Inflammatory macrophage (primary cell): ENCODE measurements around the gene HLCS.

Source experiments
- DNase-seq, 2 donors: peaks; one replicate each; pipeline ENCODE4 v3.0.0-alpha.2; 2020 to 2022

The HLCS gene

GRCh38 chr21:36985751-36986594 lies 19.5 kb upstream of the HLCS start:
- no peak for DNase-seq

GRCh38 chr21:36981977-36982700 lies 15.7 kb upstream of the HLCS start:
- DNase-seq = no peak

- no peak for DNase-seq
Measured at GRCh38 chr21:36981049-36981391, 14.6 kb upstream of the HLCS start.

- no peak for DNase-seq
Measured at GRCh38 chr21:36980280-36981048, 14.0 kb upstream of the HLCS start.

GRCh38 chr21:36976882-36977651 lies 10.6 kb upstream of the HLCS start:
- peak; percentile 19 to 30 for DNase-seq

GRCh38 chr21:36976228-36976861 lies 9.9 kb upstream of the HLCS start:
- peak in 1 of 2 donors; percentile 22 for DNase-seq

GRCh38 chr21:36974851-36975192 lies 8.4 kb upstream of the HLCS start:
- DNase-seq = no peak

- DNase-seq = no peak
Measured at GRCh38 chr21:36973986-36974850, 7.7 kb upstream of the HLCS start.

- no peak for DNase-seq
Measured at GRCh38 chr21:36968976-36969375, 2.5 kb upstream of the HLCS start.

GRCh38 chr21:36968414-36968813 lies 1.9 kb upstream of the HLCS start:
- no peak for DNase-seq

GRCh38 chr21:36966821-36967768 lies 626 bp upstream of the HLCS start:
- no peak for DNase-seq

GRCh38 chr21:36965720-36966065 lies 776 bp downstream of the HLCS start:
- DNase-seq = no peak

GRCh38 chr21:36964827-36965719 lies 1.4 kb downstream of the HLCS start:
- no peak for DNase-seq

- DNase-seq = no peak
Measured at GRCh38 chr21:36964398-36964797, 2.1 kb downstream of the HLCS start.

GRCh38 chr21:36962098-36962780 lies 4.2 kb downstream of the HLCS start:
- DNase-seq = no peak

GRCh38 chr21:36960676-36961284 lies 5.7 kb downstream of the HLCS start:
- no peak for DNase-seq

- no peak for DNase-seq
Measured at GRCh38 chr21:36959020-36959835, 7.2 kb downstream of the HLCS start.
